Loucy (cell line): Measurements from ENCODE around the gene ZFY.
"Not testable (repeated sequence)": the region's sequence is repeated elsewhere in the genome, so short reads cannot be mapped to it uniquely, and the experiment has no call there.

ENCODE experiments used
- H2AFZ ChIP-seq: fragments of 200-600 bp; sonication (generic); 2 replicates; pipeline ENCODE4 v1.6.0; 2016; ENCODE audit warnings: antibody characterized with exemption, mild to moderate bottlenecking, low read length, moderate library complexity
- H3F3A ChIP-seq: fragments of 200-600 bp; 2 replicates; pipeline ENCODE4 v1.6.0; 2016; ENCODE audit warnings: antibody characterized with exemption, low read depth, mild to moderate bottlenecking
- H3K27me3 ChIP-seq: fragments of 200-600 bp; sonication (generic); 2 replicates; pipeline ENCODE4 v1.6.1; 2014; ENCODE audit warnings: low read length, mild to moderate bottlenecking; ENCODE audit not compliant: insufficient read depth, poor library complexity, severe bottlenecking
- H3K36me3 ChIP-seq: fragments of 200-600 bp; sonication (generic); 2 replicates; pipeline ENCODE4 v1.6.1; 2016; ENCODE audit warnings: low read length; ENCODE audit not compliant: insufficient read depth
- H3K4me1 ChIP-seq: fragments of 200-600 bp; sonication (generic); 2 replicates; pipeline ENCODE4 v1.5.1; 2014; ENCODE audit warnings: low read length, mild to moderate bottlenecking; ENCODE audit not compliant: insufficient read depth, poor library complexity, severe bottlenecking
- H3K4me2 ChIP-seq: fragments of 200-600 bp; sonication (generic); 2 replicates; pipeline ENCODE4 v1.6.0; 2014; ENCODE audit warnings: antibody characterized with exemption, low read length, low read depth, mild to moderate bottlenecking; ENCODE audit not compliant: poor library complexity, severe bottlenecking
- H3K4me3 ChIP-seq: fragments of 200-600 bp; sonication (generic); 2 replicates; pipeline ENCODE4 v1.5.1; 2014; ENCODE audit warnings: low read length, mild to moderate bottlenecking, mixed read lengths; ENCODE audit not compliant: poor library complexity, severe bottlenecking
- H3K79me2 ChIP-seq: fragments of 200-600 bp; sonication (generic); 2 replicates; pipeline ENCODE4 v1.6.1; 2014; ENCODE audit warnings: low read length; ENCODE audit not compliant: insufficient read depth
- H3K9ac ChIP-seq: fragments of 200-600 bp; sonication (generic); 2 replicates; pipeline ENCODE4 v1.6.0; 2014; ENCODE audit warnings: mild to moderate bottlenecking, low read depth, low read length, moderate library complexity; ENCODE audit not compliant: poor library complexity, severe bottlenecking
- H3K9me2 ChIP-seq: fragments of 200-600 bp; sonication (generic); replicated peaks from 2 replicates; pipeline ENCODE4 v1.6.1; 2016; ENCODE audit warnings: low read depth, low read length, mixed read lengths
- H3K9me3 ChIP-seq: fragments of 200-600 bp; sonication (generic); 2 replicates; pipeline ENCODE4 v1.6.1; 2014; ENCODE audit warnings: mild to moderate bottlenecking, antibody characterized with exemption, low read length, low read depth; ENCODE audit not compliant: insufficient read depth
- H4K20me1 ChIP-seq: fragments of 200-600 bp; sonication (generic); 2 replicates; pipeline ENCODE4 v1.6.0; 2014; ENCODE audit warnings: antibody characterized with exemption, low read length, mild to moderate bottlenecking; ENCODE audit not compliant: insufficient read depth, poor library complexity, severe bottlenecking
- CTCF ChIP-seq: fragments of 200-600 bp; sonication (generic); conservative IDR thresholded peaks from 2 replicates; pipeline ENCODE4 v1.5.1; 2014; ENCODE audit warnings: mild to moderate bottlenecking, antibody characterized with exemption, low read length
- EZH2phosphoT487 ChIP-seq: fragments of 200-600 bp; IDR thresholded peaks from 2 replicates; pipeline ENCODE4 v1.6.1; 2018; ENCODE audit warnings: antibody characterized with exemption, mild to moderate bottlenecking, moderate library complexity, borderline replicate concordance

ZFY gene

GRCh38 chrY:3003846-3004245, 68.7 kb downstream of the ZFY start:
- H3K9me2 ChIP-seq = no peaks in the 10 kb centered on the region
- no peaks in the 10 kb centered on the region for H3K4me1 ChIP-seq
- H3K9ac ChIP-seq = no peak overlapping the region
- no peak overlapping the region for H3K4me2 ChIP-seq
- H3K9me3 ChIP-seq = no peaks in the 10 kb centered on the region
- no peaks in the 10 kb centered on the region for H4K20me1 ChIP-seq
- no peaks in the 10 kb centered on the region for H3K36me3 ChIP-seq
- H2AFZ ChIP-seq = no peak overlapping the region
- no peaks in the 10 kb centered on the region for H3K27me3 ChIP-seq
- H3K4me3 ChIP-seq = no peak overlapping the region
- no peaks in the 10 kb centered on the region for H3F3A ChIP-seq
- H3K79me2 ChIP-seq = no peaks in the 10 kb centered on the region
- no peak for TF ChIP-seq CTCF

GRCh38 chrY:3006031-3006430, 70.8 kb downstream of the ZFY start:
- H3K9me3 ChIP-seq, H3K79me2 ChIP-seq, H3K4me3 ChIP-seq, H3K9me2 ChIP-seq, H3K9ac ChIP-seq, H3K4me1 ChIP-seq, H3K4me2 ChIP-seq, H3K36me3 ChIP-seq, H4K20me1 ChIP-seq, H3K27me3 ChIP-seq, H3F3A ChIP-seq, H2AFZ ChIP-seq: not testable (repeated sequence)

GRCh38 chrY:3007967-3008366, 72.8 kb downstream of the ZFY start:
- no peaks in the 10 kb centered on the region for H4K20me1 ChIP-seq
- TF ChIP-seq CTCF (no peak), EZH2phosphoT487 (no peak)
- H3K27me3 ChIP-seq = no peaks in the 10 kb centered on the region
- no peaks in the 10 kb centered on the region for H3K9me2 ChIP-seq
- H3K9me3 ChIP-seq = no peaks in the 10 kb centered on the region
- no peak overlapping the region for H3K4me2 ChIP-seq
- H3F3A ChIP-seq = no peaks in the 10 kb centered on the region
- no peak overlapping the region for H3K4me3 ChIP-seq
- no peaks in the 10 kb centered on the region for H3K79me2 ChIP-seq
- H2AFZ ChIP-seq = no peak overlapping the region
- no peaks in the 10 kb centered on the region for H3K4me1 ChIP-seq
- no peak overlapping the region for H3K9ac ChIP-seq
- H3K36me3 ChIP-seq = no peaks in the 10 kb centered on the region

- Histone ChIP-seq H4K20me1 (no peaks in the 10 kb centered on the region), H3K4me2 (no peak overlapping the region), H3K9me3 (no peaks in the 10 kb centered on the region), H3K4me1 (no peaks in the 10 kb centered on the region), H3K9ac (no peak overlapping the region), H2AFZ (no peak overlapping the region), H3K36me3 (no peaks in the 10 kb centered on the region), H3K27me3 (no peaks in the 10 kb centered on the region), H3K79me2 (no peaks in the 10 kb centered on the region), H3K4me3 (no peak overlapping the region), H3K9me2 (no peaks in the 10 kb centered on the region), H3F3A (no peaks in the 10 kb centered on the region)
- TF ChIP-seq EZH2phosphoT487 (no peak), CTCF (no peak)
These were observed 77.0 kb downstream of the ZFY start for GRCh38 chrY:3012226-3012625.
